Muscle of back (tissue), 11 donors: ENCODE measurements around the gene SPINK8. TPM values are rescaled to one million over a fixed set of nuclear protein-coding genes. Genes with fewer than 3 reads are reported as not detected.
"Not testable (repeated sequence)": the region's sequence is repeated elsewhere in the genome, so short reads cannot be mapped to it uniquely, and the experiment has no call there.

Experiments used
- DNase-seq, 3 donors: peaks; one replicate each; pipeline versions ENCODE4 v3.0.0 to v3.0.0-alpha.2; 2013
- polyA plus RNA-seq, 10 donors: library from polyadenylated mRNA; unstranded; fragments of 120-200 nt; gene quantifications; one replicate each; pipeline ENCODE4 v1.2.1, GENCODE V29; 2013; ENCODE audit not compliant: insufficient read length in 10 of 10

Gene SPINK8
- polyA plus RNA-seq, 10 donors: not detected

GRCh38 chr3:48331706-48332435 is 1.6 kb downstream of the SPINK8 start:
- DNase-seq: not testable (repeated sequence)

GRCh38 chr3:48320996-48321395 is 12.5 kb downstream of the SPINK8 start:
- no peak for DNase-seq

- no peak for DNase-seq
Measured at GRCh38 chr3:48318713-48319468, 14.6 kb downstream of the SPINK8 start.

- no peak for DNase-seq
Measured at GRCh38 chr3:48314542-48314941, 18.9 kb downstream of the SPINK8 start.

GRCh38 chr3:48306860-48307530 is 26.5 kb downstream of the SPINK8 start:
- DNase-seq: no peak

GRCh38 chr3:48306290-48306689 is 27.2 kb downstream of the SPINK8 start:
- DNase-seq: no peak

- DNase-seq: no peak
Measured at GRCh38 chr3:48305396-48305795, 28.1 kb downstream of the SPINK8 start.

- DNase-seq: no peak
Measured at GRCh38 chr3:48303021-48303420, 30.4 kb downstream of the SPINK8 start.

- peak in 1 of 3 donors; percentile 11 for DNase-seq
Measured at GRCh38 chr3:48301800-48302166, 31.7 kb downstream of the SPINK8 start.

GRCh38 chr3:48301020-48301799 is 32.3 kb downstream of the SPINK8 start, which contains the start of gene NME6:
NME6 (minus strand) TSS chr3:48301367.
- DNase-seq: peak; percentile 89 to 96 (median 92)

GRCh38 chr3:48299746-48300712 is 33.4 kb downstream of the SPINK8 start:
- DNase-seq: peak in 1 of 3 donors; percentile 22

GRCh38 chr3:48297111-48297810 is 36.2 kb downstream of the SPINK8 start:
- no peak for DNase-seq

GRCh38 chr3:48296699-48297098 is 36.8 kb downstream of the SPINK8 start:
- DNase-seq: no peak

- no peak for DNase-seq
Measured at GRCh38 chr3:48294611-48295263, 38.7 kb downstream of the SPINK8 start.

- DNase-seq: no peak
Measured at GRCh38 chr3:48289659-48290058, 43.8 kb downstream of the SPINK8 start.

GRCh38 chr3:48287034-48287433 is 46.4 kb downstream of the SPINK8 start:
- DNase-seq: no peak

GRCh38 chr3:48286308-48286707 is 47.2 kb downstream of the SPINK8 start:
- DNase-seq: no peak

- no peak for DNase-seq
Measured at GRCh38 chr3:48285675-48286074, 47.8 kb downstream of the SPINK8 start.

- DNase-seq: peak in 1 of 3 donors; percentile 25
Measured at GRCh38 chr3:48285132-48285531, 48.3 kb downstream of the SPINK8 start.
